Measurements from ENCODE around the gene AXIN1.
"Not testable (repeated sequence)": the region's sequence is repeated elsewhere in the genome, so short reads cannot be mapped to it uniquely, and the experiment has no call there.

The AXIN1 gene

DNA sequence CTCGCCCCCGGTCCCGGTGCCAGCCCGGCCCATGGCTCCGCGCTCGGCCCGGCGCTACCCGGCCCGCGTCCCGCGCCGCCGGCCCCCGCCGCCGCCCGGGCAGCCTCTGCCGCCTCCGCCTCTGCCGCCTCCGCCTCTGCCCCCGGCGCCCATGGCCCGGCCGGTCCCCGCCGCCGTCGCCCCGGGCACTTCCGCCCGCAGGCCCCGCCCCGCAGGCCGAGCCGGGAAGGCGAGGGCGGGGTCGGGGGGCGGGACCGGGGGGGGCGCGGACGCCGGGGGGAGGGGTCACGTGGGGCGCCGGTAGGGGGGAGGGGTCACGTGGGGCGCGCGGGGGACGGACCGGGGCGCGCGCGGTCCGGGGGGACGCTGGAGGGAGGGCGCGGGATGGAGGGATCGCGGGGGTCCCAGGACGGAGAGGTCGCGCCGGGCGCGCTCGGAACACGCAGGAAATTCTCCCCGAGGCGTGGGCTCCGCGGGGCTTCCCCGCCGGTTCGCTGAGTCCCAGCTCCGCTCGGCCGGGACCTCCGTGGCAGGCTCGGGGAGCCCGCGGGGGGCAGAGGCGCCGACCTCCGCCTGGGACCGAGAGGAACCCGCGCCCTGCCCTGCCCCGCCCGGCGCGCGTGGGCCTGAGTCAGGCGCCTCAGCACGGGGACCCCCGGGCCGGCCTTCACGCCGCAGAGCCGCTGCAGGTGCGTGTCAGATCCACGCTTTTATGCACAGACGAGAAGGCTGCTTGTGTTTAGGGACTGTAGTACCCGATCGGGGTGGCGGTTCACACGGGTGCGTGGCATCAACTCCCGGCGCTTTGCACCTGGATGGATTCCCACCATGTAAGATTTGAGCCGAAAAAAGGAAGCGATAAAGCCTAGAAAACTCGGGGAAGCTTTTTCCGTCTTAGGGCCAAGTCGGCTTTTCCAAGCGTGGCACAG lies 29.5 kb upstream of the AXIN1 start, which contains the start of gene PGAP6:
Gene PGAP6, minus strand, starts transcription at position 190 of the 929 bp plus-strand sequence. Its CDS starts 157 bp downstream, at position 33.
- DNase-seq (ENCODE audit: low spot score) = no peak

DNA sequence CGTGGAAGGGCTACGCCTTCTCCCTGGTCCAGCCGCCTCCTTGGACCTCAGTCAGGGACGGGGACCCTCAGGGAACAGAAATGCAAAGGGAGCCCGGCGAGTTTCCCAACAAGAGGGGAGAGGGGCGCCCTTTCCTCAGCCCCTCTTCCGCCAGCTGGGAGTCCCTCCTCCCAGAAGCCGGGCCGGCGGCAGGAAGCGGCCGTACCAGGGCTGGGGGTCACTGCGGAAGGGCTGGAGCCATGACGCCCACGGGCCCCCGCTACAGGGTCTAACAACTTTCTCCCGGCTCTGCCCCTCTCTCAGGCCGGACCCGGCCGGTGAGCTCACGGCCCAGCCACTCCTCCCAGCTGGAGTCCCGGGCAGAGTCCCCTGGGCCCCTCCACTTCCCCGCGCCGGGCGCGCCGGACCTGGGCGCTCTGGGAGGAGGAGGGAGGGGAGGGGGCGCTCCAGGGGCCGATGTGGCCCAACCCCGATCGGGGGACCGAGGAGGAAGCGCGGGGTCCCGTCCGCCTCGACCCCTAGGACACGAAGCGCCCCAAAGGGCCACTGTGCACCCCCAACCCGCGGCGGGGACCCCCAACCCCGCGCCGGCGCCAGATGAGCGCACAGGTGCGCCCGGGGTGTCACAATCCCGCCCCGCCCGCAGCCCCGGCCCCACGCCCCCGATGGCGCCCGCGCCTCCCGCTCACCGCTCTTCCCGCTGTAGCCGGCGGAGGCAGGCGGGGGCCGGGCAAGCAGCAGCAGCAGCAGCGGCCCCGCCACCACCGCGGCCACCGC lies 28.7 kb upstream of the AXIN1 start:
- DNase-seq (ENCODE audit: low spot score) = no peak

DNA sequence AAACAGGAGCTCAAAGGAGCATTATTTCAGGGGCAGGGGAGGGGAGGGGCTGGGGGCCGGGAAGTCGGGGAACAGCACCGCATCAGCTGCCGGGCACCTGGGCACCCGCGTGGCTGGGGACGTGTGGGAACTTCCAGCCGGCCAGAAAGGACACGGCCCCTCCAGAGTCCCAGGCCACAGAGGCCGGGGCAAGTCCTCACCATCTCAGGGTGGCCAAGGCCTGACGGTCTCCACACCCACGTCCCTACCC lies 28.2 kb upstream of the AXIN1 start:
- no peak for DNase-seq (ENCODE audit: low spot score)

DNA sequence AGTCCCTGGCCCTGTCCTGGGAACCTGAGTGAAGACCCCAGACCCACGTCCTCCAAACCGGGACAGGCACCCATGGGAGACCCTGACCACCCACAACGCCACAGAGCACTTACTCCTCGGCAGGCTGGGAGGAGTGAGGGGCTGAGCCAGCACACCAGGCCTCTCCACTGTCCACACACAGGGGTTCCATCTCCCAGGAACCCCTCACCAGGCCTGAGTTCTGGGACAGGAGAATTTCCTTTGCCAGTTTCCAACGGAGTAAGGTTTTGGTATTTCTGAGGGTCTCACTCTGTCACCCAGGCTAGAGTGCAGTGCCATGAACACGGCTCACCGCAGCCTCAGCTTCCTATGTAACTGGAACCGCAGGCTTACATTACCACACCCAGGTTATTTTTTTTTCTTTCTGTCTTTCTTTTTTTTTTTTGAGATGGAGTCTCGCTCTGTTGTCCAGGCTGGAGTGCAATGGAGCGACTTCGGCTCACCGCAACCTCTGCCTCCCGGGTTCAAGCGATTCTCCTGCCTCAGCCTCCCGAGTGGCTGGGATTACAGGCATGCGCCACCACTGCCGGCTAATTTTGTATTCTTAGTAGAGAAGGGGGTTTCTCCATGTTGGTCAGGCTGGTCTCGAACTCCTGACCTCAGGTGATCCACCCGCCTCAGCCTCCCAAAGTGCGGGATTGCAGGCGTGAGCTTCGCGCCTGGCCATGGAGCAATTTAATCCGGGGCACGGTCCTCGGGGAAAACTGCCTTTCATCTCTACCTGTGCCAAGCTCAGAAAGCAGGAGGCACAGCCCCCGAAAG lies 27.6 kb upstream of the AXIN1 start:
- no peak for DNase-seq (ENCODE audit: low spot score)

DNA sequence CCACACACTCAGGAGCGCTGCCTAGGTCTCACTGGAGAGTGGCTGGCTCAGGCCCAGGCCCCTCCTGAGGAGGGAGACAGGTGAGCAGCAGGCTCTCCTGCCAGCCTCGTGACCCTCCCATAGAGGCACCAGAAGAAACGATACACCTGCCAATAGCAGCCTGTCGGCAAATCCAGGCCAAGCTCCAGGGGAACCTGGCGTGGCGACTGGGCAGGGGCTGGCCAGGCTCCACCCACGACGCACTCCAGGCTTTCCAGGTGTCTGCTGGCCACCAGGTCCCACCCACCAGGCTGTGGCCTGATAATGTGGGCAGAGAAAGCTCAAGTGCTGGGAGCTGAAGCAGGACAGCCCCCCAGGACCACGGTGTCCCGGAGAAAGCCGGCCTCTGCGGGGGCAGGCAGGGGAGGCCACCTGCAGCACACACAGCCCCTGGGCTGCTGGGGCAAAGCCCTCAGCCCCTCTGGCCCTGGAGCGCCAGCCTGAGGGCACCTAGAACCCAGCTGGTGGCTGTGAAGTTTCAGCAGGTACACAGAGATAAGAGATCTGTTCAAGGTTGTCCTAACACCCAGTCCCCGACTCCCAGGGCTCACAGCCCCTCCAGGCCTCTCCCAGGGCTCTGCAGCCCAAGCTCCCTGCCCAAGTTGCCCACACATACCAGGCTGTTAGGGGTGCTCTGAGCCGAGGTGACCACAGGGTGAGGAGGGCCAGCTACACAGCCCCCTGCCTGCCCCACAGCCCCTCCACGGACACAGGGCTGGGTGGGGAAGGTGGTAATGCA lies 26.8 kb upstream of the AXIN1 start:
- DNase-seq (ENCODE audit: low spot score) = no peak

DNA sequence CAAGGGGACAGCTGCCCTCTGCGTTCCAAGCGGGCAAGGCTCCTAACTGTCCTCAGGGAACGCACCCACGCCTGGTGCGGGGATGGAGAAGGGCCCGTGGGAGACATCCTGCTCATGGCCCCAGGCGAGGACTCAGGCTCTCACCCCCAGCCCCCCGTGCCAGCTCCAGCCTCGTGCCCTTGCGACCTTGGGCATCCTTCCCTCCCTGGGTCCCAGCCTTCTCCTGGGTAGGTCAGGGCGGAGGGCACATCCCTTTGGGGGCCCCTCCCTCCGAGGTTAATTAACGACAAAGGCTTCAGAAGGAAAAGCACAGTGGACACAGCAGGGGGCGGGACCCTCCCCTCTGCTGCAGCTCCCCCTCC lies 26.3 kb upstream of the AXIN1 start:
- no peak for DNase-seq (ENCODE audit: low spot score)

DNA sequence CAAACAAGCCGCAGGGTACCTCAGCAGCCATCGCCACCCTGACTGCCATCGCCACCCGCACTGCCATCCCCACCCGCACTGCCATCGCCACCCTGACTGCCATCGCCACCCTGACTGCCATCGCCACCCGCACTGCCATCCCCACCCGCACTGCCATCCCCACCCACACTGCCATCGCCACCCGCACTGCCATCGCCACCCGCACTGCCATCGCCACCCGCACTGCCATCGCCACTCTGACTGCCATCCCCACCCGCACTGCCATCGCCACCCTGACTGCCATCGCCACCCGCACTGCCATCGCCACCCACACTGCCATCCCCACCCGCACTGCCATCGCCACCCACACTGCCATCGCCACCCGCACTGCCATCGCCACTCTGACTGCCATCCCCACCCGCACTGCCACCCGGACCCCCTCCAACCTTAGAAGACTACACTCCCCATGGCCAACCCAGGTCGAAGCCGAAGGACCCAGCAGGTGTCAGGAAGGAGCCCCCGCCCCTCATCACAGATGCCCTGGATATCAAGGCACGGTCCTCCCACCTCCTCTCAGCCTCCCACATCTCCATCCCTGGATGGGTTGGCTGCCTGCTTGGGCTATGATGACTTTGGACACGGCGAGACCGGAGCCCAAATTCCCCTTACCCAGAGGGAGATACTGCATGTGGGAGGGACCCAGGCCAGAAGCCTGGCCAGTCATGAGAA lies 25.7 kb upstream of the AXIN1 start:
- not testable (repeated sequence) for DNase-seq (ENCODE audit: low spot score)

DNA sequence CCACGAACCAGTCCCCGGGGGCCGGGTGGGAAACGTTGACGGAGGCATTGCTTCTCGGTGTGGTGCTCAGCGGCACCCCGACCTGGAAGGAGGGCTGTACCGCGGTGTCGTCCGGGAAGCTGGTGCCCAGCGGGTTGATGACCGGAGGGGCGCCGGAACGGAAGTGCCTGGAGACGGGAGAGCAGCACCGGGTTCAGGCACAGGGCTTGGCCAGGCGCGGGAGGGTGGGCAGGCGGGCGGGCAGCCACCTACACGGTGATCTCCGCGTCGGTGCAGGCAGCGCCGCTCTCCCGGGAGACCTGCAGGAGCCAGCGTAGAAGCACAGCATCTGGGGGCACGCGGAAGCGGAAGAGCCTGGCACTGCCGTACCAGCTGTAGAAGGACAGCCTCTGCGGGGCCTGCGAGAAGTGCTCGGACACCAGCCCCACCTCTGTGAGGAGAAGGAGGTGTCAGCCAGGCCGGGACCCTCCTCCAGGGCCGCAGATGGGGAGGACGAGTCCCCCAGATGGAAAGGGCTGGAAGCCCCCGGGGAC lies 25.0 kb upstream of the AXIN1 start:
- no peak for DNase-seq (ENCODE audit: low spot score)

DNA sequence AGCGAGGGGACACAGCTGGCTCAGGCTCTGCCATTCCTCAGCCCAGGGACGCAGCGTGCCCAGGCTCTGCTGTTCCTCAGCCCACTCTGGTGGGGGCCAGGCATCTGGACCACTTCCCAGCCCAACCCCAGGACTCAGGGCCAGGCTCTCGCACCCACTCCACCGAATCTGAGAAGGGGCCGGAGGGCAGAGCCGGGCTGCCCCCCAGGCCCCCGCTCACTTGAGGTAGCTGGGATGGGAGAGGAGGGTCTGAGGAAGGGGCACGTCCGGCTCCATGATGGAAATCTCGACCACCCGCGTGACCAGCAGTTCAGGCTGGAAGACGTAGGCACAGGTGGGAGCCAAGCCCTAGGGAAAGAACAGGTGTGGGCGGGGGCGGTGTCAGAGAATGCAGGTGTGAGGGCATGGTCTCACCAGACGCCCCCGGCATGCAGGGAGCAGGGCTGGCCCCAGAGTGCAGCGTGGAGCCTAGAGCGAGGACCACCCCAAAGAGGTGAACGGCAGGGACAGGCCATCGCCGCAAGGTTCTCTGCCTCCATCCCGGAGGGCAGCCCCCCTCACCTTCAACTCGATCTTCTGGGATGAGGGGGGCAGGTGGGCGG lies 24.4 kb upstream of the AXIN1 start:
- DNase-seq (ENCODE audit: low spot score) = no peak

DNA sequence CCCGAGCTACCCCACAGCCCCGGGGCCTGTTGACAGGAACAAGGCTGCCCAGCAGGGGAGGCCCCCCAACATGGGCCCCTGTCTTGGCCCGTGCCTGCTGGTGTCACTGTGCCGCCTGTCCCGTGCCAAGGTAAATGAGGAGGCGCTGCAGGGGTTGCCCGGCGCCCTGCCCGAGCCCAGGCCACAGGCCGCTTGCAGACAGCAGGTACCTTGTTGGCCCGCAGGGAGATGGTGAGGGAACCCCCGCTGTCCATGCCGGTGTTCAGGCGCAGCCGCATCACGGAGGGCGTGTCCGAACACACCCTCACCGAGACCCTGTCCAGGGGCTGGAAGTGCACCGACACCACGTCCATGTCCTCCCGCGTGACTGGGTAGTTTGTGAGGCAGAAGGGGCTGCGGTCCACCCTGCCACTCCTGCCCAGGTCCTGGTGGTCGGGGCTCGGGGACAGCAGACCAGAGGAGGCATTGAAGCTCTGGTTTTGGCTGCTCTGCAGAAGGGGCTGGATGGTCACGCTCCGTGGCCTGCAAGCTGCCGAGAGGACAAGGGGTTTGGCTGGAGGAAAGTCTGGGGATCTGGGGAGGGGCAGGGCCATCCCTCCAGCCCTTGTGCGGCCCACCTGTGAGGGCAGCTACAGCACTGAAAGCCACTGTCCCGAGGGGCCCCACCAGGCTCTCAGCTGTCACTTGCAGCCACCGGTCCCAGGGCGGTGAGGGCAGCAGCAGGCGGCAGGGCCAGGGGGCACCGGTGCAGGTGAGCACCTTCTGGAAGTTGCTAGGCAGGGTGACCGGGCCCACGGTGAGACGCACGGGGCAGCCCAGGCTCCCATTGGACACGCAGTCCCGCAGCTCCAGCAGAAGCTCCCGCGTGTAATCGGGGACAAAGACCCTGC lies 23.6 kb upstream of the AXIN1 start:
- no peak for DNase-seq (ENCODE audit: low spot score)

DNA sequence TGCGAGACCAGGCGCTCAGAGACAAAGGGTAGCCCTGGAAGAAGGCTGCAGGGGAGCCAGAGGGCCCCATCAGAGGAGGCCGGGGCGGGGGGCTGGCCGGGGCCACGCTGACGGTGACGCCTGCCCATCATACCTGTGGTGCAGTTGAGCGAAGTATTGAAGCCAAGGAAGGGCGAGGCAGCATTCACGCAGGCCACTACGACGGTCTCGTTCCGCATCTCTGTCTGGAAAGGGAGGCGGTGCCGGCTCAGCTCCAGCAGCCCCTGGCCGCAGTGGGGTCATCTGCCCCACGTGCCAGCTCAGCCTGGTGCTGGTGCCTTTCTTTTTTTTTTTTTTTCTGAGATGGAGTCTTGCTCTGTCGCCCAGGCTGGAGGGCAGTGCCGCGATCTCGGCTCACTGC lies 22.7 kb upstream of the AXIN1 start:
- no peak for DNase-seq (ENCODE audit: low spot score)

DNA sequence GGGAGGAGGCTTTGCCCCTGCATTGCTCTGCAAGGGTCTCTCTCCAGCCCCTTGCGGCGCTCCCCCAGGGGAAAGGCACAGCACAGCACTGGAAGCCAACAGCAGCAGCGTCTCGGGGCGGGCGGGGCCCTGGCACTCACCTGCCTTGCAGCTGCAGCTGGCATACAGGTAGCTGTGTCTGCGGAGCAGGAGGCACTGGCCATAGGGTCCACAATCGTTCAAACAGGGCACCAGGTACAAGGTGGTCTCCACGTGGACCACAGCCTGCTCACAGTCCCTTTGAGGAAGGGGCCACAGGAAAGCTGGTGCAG lies 22.0 kb upstream of the AXIN1 start:
- no peak for DNase-seq (ENCODE audit: low spot score)

DNA sequence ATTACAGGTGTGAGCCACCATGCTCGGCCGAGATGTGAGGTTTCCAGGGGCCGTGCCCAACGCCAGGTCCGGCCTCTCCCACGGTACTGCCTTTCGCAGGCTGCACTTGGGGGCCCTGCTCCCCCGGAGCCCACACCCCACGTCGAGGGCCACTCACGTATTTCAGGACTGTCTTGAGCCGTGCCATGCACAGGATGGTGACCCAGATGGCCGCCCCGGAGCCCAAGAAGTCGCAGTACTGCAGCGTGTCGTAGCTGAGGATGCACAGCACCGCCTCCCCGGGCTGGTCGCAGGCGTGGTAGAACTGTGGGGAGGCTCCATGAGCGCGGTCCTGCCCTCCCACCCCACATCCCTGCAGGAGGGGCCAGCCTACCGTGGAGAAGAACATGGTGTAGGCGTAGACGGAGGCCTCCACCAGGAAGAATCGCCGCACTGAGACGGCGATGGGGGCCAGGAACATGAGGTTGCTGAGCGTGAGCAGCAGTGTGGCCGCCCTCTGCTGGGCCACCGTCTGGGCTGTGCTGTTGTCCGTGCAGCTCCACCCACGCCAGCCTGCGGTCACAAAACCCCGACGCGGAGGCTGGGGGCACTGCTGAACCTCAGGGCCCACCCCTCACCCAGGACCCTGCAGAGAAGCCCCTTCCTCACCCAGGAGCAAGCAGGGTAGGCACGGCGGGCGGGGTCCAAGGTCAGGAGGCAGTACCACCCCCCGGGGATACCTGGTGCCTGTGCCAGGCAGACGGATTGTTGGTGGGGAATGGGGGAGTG lies 21.5 kb upstream of the AXIN1 start:
- DNase-seq (ENCODE audit: low spot score) = no peak

DNA sequence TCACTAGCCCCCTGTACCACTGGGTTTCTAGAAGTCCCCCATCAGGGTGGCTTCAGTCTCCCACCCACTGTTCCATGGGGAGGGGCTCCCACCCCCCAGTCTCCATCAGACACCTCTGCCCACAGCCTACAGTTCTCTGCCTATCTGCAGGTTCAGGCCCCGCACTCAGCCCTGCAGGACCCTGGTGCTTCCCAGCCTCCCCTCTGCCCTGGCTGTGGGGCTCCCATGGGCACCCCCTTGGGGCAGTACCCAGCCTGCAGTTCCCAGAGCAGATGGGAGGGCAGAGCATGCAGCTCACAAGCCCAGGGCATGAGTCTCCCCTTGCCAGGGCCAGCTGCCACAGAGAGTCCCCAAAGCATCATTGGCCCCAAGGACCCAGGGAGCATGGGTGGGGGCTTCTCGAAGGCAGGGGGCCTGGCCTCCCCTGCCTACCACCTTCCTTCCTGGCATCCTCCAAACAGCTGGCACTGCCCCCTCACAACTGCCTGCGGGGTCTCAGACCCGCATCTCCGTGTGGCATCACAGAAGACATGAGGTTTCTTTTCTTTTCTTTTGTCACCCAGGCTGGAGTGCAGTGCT lies 20.6 kb upstream of the AXIN1 start:
- no peak for DNase-seq (ENCODE audit: low spot score)

DNA sequence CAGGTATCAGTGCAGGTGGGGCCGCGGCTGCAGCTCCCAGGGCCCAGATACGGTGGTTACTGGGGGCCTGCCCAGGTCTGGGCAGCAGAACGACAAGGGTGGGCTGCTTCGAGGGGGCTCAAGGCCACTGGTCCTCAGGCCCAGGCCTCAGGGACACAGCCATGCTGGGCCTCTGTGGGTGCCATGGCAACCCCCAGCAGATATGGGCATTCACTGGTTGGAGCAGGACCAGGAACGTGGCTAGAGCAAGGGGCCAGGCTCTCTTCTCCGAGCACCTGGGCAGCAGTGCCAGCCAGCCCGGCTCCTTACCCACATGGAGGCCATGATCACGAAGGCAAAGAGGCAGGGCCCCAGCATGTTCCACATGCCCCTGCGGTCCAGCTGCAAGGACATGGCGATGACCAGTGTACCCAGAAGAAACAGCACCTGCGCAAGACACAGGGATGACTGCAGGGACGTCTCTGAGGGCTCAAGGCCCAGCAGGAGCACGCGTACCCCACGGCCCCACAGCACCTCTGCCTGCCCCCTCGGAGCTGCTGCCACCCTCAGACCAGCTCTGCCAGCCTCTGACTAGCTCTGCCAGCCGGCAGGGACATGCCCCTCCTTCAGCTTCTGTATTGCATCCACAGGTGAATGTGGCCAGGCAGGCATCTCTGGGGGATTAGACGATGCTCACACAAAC lies 19.9 kb upstream of the AXIN1 start:
- DNase-seq (ENCODE audit: low spot score) = no peak

DNA sequence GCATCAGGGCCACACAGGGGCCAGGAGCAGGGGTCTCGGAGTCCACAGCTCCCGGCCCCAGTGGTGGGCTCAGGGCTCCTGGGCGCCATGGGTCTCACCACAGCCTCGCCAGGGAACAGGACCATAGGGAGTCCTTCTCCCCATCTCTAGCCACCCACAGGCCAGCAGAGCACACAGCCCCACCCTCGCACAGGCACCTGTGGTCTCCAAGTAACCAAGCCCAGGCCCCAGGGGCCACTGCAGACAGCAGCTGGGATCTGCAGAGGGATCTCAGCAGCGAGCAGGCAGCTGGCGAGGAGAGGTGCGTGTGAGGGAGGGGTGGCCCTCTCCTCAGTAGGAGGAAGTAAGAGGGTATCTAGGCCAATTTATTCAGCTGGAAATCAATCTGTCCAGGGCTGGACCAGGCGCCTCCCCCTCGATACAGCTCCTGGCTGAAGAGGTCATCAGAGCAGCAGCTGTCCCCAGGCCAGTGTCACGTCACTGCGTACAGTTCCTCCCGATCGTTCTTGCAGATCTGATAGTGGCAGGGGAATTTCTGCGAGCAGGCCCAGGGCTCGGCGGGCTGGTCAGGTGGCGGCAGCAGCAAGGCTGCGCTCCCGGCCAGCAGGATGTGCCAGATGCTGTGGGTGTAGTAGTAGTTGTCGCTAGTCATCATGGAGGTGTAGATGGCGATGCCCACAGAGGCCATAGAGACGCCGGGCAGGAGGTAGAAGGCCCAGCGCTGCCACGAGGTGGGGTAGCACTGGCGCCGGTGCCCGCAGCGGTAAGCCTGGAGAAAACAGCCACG lies 19.2 kb upstream of the AXIN1 start:
- DNase-seq (ENCODE audit: low spot score) = no peak

DNA sequence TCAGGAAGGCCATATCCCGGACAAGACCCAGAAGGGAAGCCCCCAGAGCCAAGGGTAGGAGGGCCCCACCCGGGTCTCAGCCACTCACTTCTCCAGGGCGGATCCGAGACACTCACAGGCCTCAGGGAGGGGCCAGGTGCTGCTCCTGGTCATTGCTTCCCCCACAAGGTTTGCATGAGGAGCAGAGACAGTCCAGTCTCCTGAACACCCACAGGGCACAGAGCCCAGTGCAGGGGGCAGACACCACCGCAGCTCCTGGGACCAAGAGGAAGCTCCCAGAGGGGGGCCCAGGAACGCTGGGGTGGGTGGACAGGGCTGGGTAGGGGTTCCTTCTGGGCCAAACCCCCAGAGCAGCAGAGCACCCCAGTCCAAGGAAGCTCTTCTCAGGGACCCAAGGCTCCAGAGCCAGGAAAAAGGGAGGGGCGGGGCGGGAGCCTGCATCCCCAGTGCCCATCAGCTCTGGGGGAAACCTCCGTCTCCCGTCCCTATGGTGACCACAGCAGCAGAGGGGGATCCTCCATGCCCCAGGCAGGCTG lies 18.5 kb upstream of the AXIN1 start:
- no peak for DNase-seq (ENCODE audit: low spot score)
